ENCODE data around the gene S100PBP.
"Not testable (repeated sequence)": the region's sequence is repeated elsewhere in the genome, so short reads cannot be mapped to it uniquely, and the experiment has no call there.

Gene S100PBP

GRCh38 chr1:32901823-32902534, 84.5 kb downstream of the S100PBP start:
- DNase-seq, result no peak

- no peak for DNase-seq
Observed at GRCh38 chr1:32902535-32902920, 85.1 kb downstream of the S100PBP start.

- DNase-seq, result no peak
Observed at GRCh38 chr1:32903991-32904785, 86.7 kb downstream of the S100PBP start.

GRCh38 chr1:32904797-32905196, 87.3 kb downstream of the S100PBP start:
- no peak for DNase-seq

GRCh38 chr1:32905588-32905987, 88.1 kb downstream of the S100PBP start:
- DNase-seq, result not testable (repeated sequence)

GRCh38 chr1:32906654-32907053, 89.2 kb downstream of the S100PBP start:
- no peak for DNase-seq

GRCh38 chr1:32907435-32907834, 90.0 kb downstream of the S100PBP start:
- no peak for DNase-seq
